ENCODE results near the gene C1orf232. TPM values are rescaled to one million over a fixed set of nuclear protein-coding genes. Genes with fewer than 3 reads are reported as not detected.

Gene C1orf232
- total and polyA plus RNA-seq, 9 of the 15 experiments (the other 6 are each of a cell fraction or from before 2014, with no cell fraction given) = not detected

DNA sequence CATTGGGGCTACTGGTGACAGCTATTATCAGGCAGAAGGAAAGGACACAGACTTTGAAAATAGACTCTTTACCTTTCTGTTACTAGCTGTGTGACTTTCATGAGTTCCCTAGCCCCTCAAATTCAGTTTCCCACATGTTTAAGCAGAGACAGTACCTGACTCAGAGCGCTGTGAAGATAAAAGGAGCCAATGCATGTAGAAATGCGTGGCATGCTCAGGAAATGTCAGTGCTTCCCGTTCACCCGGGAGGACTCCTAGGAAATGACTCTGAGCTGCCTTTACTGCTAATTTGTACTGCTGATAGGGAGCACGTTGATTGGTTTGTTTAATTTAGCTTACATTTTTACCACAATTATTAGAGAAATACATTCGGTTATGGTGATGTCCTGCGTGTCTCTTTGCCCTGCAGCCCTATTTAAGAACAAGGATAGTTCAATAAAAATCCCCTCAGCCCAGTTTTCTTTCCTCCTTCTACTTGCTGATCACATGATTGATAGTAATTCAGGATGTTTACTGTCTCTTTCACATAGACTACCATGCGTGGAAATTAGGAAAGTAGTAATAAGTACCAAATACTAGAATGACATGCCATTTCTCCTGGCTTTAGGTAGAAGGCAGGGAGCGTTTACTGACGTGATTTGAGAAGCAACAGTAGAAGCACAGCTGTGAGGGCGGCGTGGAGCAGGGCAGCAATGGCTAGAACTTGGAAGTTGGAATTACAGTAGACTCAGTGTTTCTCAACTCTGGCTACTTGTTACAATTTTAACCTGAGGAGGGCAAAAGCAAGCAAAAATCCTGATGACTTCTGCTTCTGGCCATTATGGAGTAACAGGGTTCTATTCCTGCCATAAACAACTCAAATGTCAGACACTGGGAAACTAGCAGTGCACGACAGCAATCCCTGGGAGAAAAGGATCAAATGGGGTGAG, 41.3 kb downstream of the C1orf232 start (continued):
- TF ChIP-seq, protein P1, sequence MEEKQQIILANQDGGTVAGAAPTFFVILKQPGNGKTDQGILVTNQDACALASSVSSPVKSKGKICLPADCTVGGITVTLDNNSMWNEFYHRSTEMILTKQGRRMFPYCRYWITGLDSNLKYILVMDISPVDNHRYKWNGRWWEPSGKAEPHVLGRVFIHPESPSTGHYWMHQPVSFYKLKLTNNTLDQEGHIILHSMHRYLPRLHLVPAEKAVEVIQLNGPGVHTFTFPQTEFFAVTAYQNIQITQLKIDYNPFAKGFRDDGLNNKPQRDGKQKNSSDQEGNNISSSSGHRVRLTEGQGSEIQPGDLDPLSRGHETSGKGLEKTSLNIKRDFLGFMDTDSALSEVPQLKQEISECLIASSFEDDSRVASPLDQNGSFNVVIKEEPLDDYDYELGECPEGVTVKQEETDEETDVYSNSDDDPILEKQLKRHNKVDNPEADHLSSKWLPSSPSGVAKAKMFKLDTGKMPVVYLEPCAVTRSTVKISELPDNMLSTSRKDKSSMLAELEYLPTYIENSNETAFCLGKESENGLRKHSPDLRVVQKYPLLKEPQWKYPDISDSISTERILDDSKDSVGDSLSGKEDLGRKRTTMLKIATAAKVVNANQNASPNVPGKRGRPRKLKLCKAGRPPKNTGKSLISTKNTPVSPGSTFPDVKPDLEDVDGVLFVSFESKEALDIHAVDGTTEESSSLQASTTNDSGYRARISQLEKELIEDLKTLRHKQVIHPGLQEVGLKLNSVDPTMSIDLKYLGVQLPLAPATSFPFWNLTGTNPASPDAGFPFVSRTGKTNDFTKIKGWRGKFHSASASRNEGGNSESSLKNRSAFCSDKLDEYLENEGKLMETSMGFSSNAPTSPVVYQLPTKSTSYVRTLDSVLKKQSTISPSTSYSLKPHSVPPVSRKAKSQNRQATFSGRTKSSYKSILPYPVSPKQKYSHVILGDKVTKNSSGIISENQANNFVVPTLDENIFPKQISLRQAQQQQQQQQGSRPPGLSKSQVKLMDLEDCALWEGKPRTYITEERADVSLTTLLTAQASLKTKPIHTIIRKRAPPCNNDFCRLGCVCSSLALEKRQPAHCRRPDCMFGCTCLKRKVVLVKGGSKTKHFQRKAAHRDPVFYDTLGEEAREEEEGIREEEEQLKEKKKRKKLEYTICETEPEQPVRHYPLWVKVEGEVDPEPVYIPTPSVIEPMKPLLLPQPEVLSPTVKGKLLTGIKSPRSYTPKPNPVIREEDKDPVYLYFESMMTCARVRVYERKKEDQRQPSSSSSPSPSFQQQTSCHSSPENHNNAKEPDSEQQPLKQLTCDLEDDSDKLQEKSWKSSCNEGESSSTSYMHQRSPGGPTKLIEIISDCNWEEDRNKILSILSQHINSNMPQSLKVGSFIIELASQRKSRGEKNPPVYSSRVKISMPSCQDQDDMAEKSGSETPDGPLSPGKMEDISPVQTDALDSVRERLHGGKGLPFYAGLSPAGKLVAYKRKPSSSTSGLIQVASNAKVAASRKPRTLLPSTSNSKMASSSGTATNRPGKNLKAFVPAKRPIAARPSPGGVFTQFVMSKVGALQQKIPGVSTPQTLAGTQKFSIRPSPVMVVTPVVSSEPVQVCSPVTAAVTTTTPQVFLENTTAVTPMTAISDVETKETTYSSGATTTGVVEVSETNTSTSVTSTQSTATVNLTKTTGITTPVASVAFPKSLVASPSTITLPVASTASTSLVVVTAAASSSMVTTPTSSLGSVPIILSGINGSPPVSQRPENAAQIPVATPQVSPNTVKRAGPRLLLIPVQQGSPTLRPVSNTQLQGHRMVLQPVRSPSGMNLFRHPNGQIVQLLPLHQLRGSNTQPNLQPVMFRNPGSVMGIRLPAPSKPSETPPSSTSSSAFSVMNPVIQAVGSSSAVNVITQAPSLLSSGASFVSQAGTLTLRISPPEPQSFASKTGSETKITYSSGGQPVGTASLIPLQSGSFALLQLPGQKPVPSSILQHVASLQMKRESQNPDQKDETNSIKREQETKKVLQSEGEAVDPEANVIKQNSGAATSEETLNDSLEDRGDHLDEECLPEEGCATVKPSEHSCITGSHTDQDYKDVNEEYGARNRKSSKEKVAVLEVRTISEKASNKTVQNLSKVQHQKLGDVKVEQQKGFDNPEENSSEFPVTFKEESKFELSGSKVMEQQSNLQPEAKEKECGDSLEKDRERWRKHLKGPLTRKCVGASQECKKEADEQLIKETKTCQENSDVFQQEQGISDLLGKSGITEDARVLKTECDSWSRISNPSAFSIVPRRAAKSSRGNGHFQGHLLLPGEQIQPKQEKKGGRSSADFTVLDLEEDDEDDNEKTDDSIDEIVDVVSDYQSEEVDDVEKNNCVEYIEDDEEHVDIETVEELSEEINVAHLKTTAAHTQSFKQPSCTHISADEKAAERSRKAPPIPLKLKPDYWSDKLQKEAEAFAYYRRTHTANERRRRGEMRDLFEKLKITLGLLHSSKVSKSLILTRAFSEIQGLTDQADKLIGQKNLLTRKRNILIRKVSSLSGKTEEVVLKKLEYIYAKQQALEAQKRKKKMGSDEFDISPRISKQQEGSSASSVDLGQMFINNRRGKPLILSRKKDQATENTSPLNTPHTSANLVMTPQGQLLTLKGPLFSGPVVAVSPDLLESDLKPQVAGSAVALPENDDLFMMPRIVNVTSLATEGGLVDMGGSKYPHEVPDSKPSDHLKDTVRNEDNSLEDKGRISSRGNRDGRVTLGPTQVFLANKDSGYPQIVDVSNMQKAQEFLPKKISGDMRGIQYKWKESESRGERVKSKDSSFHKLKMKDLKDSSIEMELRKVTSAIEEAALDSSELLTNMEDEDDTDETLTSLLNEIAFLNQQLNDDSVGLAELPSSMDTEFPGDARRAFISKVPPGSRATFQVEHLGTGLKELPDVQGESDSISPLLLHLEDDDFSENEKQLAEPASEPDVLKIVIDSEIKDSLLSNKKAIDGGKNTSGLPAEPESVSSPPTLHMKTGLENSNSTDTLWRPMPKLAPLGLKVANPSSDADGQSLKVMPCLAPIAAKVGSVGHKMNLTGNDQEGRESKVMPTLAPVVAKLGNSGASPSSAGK (IDR thresholded peaks at IDR 0.05) = peak; percentile 71
- TF ChIP-seq, protein P2, sequence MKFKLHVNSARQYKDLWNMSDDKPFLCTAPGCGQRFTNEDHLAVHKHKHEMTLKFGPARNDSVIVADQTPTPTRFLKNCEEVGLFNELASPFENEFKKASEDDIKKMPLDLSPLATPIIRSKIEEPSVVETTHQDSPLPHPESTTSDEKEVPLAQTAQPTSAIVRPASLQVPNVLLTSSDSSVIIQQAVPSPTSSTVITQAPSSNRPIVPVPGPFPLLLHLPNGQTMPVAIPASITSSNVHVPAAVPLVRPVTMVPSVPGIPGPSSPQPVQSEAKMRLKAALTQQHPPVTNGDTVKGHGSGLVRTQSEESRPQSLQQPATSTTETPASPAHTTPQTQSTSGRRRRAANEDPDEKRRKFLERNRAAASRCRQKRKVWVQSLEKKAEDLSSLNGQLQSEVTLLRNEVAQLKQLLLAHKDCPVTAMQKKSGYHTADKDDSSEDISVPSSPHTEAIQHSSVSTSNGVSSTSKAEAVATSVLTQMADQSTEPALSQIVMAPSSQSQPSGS (CRISPR knock-in tag; IDR thresholded peaks at IDR 0.05) = no peak
- TF ChIP-seq HDAC2 (IDR thresholded peaks at IDR 0.05) (peak; percentile 40), POLR2B (IDR thresholded peaks at IDR 0.05; ENCODE audit: low read depth, partially characterized antibody) (peak; percentile 51), ZC3H4 (CRISPR knock-in tag; IDR thresholded peaks at IDR 0.05; ENCODE audit: borderline replicate concordance) (0 out of 2 replicates have a peak, but pooled peaks have one; percentile 35), SAP30 (IDR thresholded peaks at IDR 0.05; ENCODE audit: borderline replicate concordance, insufficient read depth, low read depth, low read length, poor library complexity, severe bottlenecking) (peak; percentile 59), TEAD2 (tag; IDR thresholded peaks at IDR 0.05) (0 out of 2 replicates have a peak, but pooled peaks have one; percentile 44)
- TF ChIP-seq, protein P3, sequence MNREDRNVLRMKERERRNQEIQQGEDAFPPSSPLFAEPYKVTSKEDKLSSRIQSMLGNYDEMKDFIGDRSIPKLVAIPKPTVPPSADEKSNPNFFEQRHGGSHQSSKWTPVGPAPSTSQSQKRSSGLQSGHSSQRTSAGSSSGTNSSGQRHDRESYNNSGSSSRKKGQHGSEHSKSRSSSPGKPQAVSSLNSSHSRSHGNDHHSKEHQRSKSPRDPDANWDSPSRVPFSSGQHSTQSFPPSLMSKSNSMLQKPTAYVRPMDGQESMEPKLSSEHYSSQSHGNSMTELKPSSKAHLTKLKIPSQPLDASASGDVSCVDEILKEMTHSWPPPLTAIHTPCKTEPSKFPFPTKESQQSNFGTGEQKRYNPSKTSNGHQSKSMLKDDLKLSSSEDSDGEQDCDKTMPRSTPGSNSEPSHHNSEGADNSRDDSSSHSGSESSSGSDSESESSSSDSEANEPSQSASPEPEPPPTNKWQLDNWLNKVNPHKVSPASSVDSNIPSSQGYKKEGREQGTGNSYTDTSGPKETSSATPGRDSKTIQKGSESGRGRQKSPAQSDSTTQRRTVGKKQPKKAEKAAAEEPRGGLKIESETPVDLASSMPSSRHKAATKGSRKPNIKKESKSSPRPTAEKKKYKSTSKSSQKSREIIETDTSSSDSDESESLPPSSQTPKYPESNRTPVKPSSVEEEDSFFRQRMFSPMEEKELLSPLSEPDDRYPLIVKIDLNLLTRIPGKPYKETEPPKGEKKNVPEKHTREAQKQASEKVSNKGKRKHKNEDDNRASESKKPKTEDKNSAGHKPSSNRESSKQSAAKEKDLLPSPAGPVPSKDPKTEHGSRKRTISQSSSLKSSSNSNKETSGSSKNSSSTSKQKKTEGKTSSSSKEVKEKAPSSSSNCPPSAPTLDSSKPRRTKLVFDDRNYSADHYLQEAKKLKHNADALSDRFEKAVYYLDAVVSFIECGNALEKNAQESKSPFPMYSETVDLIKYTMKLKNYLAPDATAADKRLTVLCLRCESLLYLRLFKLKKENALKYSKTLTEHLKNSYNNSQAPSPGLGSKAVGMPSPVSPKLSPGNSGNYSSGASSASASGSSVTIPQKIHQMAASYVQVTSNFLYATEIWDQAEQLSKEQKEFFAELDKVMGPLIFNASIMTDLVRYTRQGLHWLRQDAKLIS (CRISPR knock-in tag; IDR thresholded peaks at IDR 0.05) = peak; percentile 88
